Stimulated activated CD8-positive, alpha-beta memory T cell treated with anti-CD3 and anti-CD28 coated beads, Interleukin-4, amount 100 ng/mL, for 1 hour (primary cell): ENCODE measurements around the gene U2SURP.
"Not testable (repeated sequence)": the region's sequence is repeated elsewhere in the genome, so short reads cannot be mapped to it uniquely, and the experiment has no call there.

ENCODE experiments used
- DNase-seq, 2 donors: peaks; one replicate each; pipeline ENCODE4 v3.0.0-alpha.2; 2020; ENCODE audit warnings: low read depth in 2 of 2, low spot score in 1 of 2

Gene U2SURP

DNA sequence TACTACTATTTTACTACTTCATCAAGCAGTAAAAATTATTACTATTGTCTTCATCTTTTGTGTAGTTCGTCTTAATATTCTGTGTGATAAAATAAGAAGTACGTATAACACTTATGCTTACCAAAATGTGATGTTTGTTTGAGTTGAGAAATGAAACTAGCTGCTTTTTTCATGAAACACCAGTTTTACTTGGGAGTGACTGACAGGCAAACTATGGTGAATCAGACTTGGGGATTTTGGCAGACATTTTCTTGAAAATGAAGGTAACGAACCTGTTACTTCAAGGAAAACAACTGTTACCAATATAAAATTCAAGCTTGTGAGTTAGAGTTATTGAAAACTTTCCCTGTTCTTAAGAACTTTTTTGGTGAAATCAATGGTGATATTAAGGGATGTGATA is 10.3 kb downstream of the U2SURP start:
- DNase-seq: no peak

DNA sequence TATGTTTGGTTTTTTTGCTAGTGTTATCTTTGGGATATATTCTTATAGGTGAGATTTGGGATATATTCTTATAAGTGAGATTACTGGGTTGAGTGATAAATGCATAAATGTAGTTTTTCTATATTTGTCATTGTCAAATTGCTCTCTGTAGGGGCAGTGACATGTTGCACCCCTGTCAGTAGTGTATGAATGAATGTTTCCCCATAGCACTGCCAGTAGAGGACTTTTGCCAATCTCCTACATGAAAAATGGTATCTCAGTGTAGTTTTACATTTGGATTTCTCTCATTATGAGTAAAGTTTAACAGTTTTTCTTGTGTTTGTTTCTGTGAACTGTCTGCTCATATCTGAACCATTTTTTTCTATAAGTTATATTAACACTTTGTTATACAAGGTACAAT is 13.6 kb downstream of the U2SURP start:
- no peak for DNase-seq

DNA sequence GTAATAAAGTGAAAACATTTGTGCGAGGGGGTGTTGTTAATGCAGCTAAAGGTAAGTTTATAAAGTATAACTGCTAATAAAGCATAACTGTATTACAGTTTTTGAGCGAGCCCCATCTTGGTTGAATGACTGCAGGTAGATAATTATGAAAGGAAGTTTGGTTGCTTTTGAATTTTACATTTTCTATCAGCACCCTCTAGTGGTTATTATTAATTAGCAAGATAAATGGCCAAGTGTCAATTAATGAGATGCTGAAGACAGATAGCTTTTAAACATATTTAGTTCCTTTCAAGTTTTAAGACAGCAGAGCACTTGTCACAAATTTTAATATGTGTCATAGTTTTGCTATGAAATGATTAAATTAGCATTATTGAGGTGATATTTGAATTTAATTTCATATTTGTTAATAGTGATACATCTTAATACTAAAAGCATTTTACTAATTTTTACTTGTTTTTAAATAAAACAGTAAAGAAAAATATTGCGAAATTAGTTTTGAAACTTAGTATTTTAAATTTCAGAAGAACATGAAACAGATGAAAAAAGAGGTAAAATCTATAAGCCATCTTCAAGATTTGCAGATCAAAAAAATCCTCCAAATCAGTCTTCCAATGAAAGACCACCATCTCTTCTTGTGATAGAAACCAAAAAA is 15.1 kb downstream of the U2SURP start:
- DNase-seq: no peak

DNA sequence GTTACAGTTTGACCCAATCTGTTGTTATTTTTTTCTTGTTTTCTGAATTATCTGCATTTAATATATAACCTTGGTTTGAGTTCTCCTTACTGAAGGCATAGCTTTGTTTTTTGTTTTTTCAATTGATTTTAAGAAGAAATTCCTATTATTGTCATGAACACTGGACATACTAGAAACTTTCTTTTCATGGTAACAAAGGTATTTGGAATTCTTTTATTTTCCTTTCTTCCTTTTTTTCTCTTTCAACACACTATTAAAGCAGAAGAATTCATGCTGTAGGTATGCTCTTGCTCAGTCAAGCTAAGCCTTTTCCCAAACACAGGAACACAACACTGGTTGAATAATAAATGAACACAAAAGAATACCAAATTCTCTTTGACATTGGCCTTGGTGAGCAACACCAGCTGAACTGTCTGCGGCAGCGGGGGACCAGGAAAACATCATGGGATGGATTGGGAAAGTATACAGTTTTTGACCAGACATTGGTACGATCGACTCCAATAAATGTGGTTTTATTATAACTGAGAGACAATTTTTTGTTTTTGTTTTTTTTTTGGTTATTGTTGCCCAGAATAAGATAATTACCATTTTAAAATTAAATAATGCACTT is 23.1 kb downstream of the U2SURP start:
- no peak for DNase-seq

- no peak for DNase-seq
Measured at GRCh38 chr3:143031327-143031726, 30.0 kb downstream of the U2SURP start.

DNA sequence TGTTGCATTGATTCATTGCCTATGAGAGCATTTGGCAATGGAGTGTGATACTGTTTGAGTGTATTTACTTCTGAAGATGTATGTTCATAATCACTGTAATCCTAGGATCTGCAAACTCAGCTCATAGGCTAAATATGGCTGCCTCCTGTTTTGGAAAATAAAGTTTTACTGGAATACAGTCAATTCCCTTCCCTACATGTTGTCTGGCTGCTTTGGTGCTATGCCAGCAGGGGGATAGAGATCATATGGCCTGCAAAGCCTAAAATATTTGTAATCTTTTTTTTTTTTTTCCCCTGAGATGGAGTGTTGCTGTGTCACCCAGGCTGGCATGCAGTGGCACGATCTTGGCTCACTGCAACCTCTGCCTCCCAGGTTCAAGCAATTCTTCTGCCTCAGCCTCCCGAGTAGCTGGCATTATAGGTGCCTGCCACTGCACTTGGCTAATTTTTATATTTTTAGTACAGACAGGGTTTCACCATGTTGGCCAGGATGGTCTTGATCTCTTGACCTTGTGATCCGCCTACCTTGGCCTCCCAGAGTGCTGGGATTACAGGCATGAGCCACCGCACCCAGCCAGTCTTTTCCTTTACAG is 30.5 kb downstream of the U2SURP start:
- not testable (repeated sequence) for DNase-seq

DNA sequence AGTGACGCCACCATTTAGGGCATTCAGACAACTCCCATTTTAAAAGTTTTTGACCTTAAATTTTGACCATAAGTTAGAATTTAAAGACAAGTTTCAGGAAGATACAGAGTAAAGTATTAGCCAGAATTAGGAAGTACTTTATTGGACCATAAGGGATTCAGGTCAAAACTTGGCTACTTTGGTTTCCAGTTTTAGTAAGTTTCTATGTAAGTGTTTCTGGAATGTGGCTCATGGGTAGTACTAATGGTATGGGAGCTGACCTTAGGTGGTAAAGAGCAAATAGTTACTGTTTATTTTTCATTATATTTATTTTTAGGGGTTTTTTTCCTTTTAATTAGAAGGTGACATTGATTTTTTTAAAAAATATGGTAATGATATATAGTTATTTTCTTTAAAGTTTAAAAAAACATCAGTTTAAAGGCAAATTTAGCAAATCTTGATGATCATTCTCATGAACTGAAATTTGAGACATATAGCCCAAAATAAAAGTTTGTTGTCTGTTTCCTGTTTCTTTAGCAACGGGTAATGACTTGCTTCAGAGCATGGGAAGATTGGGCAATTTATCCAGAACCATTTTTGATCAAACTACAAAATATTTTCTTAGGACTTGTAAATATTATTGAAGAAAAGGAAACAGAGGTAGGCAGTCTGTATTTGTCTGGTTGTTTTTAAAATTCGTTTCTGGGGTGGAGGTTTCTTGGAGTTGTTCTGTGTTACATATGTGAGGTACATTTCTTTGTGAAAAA is 34.3 kb downstream of the U2SURP start:
- no peak for DNase-seq

- no peak for DNase-seq
Measured at GRCh38 chr3:143036557-143036956, 35.2 kb downstream of the U2SURP start.

GRCh38 chr3:143037867-143038266 is 36.5 kb downstream of the U2SURP start:
- DNase-seq: no peak

- no peak for DNase-seq
Measured at GRCh38 chr3:143040261-143040879, 39.0 kb downstream of the U2SURP start.

DNA sequence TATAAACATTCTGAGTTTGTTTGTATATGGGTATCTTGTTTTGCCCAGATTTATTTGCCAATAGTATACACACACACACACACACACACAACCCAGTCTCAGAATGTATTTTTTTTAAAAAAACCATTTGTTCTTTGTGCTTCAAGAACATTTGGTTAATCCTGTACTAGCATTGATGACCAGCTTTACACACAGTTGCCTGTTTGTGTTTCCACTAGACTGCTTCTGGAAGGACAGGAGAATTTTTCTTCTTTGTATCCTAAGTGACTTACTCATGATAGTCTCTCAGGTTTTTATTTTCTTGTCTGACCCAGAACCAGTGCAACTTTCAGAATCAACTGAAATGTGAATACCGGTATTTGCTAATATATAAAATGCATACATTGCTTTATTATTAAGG is 40.5 kb downstream of the U2SURP start:
- no peak for DNase-seq

- no peak for DNase-seq
Measured at GRCh38 chr3:143045639-143046038, 44.3 kb downstream of the U2SURP start.

GRCh38 chr3:143046075-143046474 is 44.7 kb downstream of the U2SURP start:
- not testable (repeated sequence) for DNase-seq

GRCh38 chr3:143054011-143054410 is 52.6 kb downstream of the U2SURP start:
- no peak for DNase-seq

DNA sequence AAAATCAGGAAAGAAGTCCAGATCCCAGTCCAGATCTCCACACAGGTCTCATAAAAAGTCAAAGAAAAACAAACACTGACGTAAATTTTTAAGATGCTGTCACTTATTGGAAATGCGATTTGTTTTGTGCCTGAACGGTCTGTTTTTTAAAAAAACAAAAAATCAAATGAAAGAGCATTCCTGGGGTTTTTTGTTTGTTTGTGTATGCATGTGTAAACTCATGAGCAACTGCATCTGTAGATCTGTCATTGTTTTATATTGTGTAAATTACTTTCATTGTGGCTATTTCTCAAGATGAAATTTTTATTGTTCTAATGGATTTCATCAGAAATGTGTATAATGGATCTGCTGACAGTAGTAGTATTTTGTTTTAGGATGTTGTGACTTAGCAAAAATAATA is 55.0 kb downstream of the U2SURP start:
- no peak for DNase-seq

DNA sequence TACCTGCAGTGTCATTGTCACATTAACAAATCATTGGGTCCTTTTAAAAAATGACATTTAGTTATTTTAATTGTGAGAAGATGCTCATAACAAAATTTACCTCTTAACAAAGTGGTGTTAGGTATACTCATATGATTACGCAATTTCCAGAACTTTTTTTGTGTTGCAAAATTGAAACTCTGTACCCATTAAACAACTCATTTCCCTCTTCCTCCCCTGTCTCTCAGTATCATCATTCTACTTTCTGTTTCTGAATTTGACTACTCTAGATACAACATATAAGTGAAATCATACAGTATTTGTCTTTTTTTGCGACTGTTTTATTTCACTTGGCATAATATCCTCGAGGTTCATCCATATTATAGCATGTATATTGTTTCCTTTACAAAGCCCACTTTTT is 59.5 kb downstream of the U2SURP start:
- DNase-seq: no peak

- DNase-seq: no peak
Measured at GRCh38 chr3:143063018-143063417, 61.6 kb downstream of the U2SURP start.

DNA sequence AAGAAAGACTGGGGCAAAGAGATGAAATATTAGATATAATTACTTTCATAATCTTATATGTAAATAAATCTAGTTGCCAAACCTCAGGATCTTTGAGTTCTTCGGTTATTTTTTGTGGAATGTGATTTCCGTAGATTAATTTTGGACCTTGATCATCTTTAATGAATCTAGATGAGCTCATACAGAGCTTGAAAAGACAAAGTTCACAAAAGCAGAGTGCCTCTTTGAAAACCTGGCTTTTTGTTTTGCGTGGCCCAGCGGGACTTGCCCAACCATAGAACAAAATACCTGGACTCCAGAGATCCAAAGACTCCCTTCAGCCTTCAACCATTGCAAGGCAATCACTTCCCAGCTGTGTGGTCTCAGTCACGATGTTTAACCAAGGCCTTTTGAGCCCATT is 63.4 kb downstream of the U2SURP start:
- no peak for DNase-seq

- DNase-seq: no peak
Measured at GRCh38 chr3:143065364-143065763, 64.0 kb downstream of the U2SURP start.

DNA sequence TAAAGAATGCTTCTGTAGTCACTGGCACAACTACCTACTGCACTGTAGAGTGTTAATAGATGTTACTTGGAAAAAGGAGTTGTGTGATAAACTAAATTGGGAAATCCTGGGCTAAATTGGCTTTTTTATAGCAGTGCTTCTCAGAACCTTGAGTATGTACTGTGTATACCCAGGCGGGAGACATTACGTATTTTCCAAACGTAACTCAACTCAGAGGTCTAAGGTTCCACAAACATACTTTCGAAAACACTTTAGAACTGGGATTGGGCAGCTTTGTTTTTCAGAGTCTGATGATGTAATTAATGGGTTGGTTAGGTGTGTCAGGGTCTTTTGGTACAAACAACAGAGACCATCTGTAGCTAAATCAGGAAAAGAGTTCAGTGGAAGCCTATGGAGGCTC is 64.7 kb downstream of the U2SURP start:
- no peak for DNase-seq

DNA sequence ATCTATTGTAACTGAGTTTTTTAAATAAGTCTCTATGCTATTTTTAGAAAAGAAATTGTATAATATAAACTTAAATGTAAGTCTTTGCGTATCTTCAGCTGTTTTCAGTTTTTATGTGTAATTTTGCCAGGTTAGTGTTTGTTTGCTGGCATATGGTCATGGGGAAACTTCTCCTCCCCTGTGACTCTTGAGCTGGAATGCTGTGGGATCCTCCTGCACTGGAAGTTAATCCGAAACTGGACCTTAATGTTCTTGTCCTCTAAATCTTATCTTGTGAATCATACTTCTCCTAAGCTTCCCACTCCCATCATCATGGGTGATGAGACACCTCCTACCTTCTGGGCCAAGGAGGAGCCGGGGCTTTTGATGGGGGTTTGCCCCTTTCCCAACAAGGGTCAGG is 65.8 kb downstream of the U2SURP start:
- DNase-seq: no peak

GRCh38 chr3:143068059-143068458 is 66.7 kb downstream of the U2SURP start:
- DNase-seq: no peak
